ENCODE data around the gene IFIH1.

Gene IFIH1

DNA sequence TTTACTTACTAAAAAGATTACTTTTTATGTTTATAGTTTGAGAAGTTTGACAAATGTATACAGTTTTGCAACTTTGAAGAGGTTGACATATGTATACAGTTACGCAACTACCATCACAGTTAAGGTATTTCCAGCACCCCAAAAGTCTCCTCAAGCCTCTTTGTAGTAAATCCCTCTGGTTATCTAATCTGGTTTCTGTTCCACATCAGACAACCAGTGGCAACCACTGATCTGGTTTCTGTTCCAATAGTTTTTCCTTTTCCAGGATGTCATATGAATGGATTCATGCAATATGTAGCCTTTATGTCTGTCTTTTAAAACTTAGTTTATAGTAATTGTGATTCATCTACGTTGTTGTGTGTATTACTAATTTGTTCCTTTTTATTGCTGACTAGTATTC, 23.5 kb downstream of the IFIH1 start:
- Mint-ChIP-seq H3K27me3 (no peaks in the 10 kb centered on the region), H3K4me3 (no peak overlapping the region), H3K36me3 (peaks cover 10% of the 10 kb centered on the region)

DNA sequence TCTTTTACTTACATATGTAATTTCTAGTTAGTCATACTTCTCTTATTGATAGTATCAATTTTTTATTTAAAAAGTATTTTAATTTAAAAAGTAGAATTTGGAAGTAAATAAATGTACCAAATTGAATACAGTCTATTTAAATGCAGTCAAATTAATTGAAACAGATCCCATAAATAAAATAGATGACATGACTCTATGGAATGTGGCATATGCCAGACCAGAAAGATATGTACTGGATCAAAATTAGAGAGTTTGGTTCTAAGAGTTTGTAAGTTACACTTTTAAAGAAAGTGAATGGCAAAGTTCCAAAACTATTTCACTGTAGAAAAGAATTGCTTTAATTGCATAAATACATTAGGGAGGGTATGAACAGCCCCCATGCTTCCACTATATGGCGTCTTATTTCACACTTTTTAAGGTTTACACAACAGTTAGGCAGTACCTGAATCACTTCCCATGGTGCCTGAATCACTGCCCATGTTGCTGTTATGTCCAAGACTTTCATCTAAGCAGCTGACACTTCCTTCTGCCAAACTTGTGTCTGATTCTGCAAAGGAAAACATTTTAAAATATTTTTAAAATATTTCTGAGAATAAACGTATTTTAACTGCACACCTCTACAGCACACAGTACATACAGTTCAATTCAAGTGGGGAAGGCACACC, 25.2 kb downstream of the IFIH1 start:
- Mint-ChIP-seq H3K36me3 (peaks cover 10% of the 10 kb centered on the region), H3K27ac (no peak overlapping the region), H3K9me3 (ENCODE audit: low read depth) (no peaks in the 10 kb centered on the region), H3K4me1 (ENCODE audit: low read depth) (peaks cover 2% of the 10 kb centered on the region), H3K27me3 (no peaks in the 10 kb centered on the region), H3K4me3 (no peak overlapping the region)

More for the DNA sequence above, 23.5 kb downstream of the IFIH1 start:
- Mint-ChIP-seq H3K27ac (no peak overlapping the region), H3K9me3 (ENCODE audit: low read depth) (no peaks in the 10 kb centered on the region), H3K4me1 (ENCODE audit: low read depth) (peaks cover 2% of the 10 kb centered on the region)

DNA sequence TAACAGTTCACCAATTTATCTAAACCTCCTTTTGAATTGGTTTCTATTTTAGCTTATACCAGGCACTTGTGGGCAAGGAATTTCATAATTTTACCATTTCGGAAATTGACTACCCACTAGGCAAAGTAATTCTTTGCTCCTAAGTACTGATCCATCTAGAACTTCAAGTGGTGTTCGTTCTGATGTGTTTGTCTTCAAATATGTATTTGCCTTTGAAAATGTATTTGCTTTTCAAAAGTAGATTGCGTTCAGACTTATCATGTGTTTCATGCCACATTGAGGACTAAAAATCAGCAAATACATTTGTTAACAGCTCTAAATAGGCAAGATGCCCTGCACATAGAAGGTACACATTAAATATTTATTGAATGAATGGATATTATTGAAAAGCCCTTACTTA, 26.7 kb downstream of the IFIH1 start:
- Mint-ChIP-seq H3K9me3 (ENCODE audit: low read depth) (no peaks in the 10 kb centered on the region), H3K27me3 (no peaks in the 10 kb centered on the region), H3K27ac (no peak overlapping the region), H3K4me3 (no peak overlapping the region), H3K4me1 (ENCODE audit: low read depth) (peaks cover 2% of the 10 kb centered on the region), H3K36me3 (peaks cover 8% of the 10 kb centered on the region)

DNA sequence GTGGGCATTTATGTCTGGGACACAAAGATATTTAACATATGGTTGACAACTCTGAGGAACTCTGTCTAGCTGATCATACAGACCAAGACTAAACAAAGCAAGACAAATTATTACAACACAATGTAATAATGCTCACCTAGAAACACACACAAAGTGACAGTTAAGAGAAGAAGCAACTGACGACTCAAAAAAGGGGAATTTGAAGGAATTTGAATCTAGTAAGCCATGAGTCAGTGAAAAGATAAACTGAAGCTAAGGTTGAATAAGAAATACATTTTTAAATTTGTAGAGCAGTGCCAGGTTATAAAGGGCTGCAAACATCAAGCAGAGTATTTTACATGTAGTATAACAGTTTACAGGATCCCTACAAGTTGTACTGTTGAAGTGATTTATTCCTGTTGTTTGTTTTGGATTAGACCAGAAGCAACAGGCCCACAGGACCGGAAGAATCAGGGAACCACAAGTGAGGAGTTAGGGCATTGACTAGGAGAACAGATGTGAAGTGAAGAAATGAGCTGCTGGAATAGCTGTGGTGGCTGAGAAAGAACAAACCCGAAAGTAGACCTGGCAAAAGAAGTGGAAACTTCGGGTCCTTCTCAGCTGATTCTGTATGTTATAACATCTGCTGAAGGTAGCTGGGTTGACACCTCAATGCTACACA, 35.6 kb downstream of the IFIH1 start:
- H3K27ac Mint-ChIP-seq, result no peak overlapping the region
- peaks cover 17% of the 10 kb centered on the region for H3K36me3 Mint-ChIP-seq
- H3K4me1 Mint-ChIP-seq (ENCODE audit: low read depth), result no peaks in the 10 kb centered on the region
- no peaks in the 10 kb centered on the region for H3K27me3 Mint-ChIP-seq
- H3K9me3 Mint-ChIP-seq (ENCODE audit: low read depth), result no peaks in the 10 kb centered on the region
- H3K4me3 Mint-ChIP-seq, result no peak overlapping the region

DNA sequence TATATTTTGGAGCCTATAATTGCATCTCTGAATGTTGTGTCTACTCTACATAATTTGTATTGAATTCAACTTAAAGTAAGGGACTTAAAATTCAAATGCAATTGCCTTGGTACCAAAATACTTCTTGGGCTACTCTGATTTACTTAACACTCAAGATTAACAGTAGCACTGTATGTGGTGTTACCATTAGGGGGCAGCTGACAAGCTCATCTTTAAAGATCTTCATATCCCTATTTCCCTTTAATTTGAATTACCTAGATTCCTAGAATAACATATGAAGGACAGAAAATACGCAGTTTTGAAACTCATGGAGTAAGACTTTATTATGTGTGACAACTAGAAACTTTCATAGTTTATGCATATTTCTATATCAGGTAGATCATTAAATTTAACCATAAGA, 37.8 kb downstream of the IFIH1 start:
- no peaks in the 10 kb centered on the region for H3K27me3 Mint-ChIP-seq
- H3K4me1 Mint-ChIP-seq (ENCODE audit: low read depth), result no peaks in the 10 kb centered on the region
- H3K9me3 Mint-ChIP-seq (ENCODE audit: low read depth), result no peaks in the 10 kb centered on the region
- no peak overlapping the region for H3K27ac Mint-ChIP-seq
- H3K36me3 Mint-ChIP-seq, result peaks cover 22% of the 10 kb centered on the region
- no peak overlapping the region for H3K4me3 Mint-ChIP-seq

DNA sequence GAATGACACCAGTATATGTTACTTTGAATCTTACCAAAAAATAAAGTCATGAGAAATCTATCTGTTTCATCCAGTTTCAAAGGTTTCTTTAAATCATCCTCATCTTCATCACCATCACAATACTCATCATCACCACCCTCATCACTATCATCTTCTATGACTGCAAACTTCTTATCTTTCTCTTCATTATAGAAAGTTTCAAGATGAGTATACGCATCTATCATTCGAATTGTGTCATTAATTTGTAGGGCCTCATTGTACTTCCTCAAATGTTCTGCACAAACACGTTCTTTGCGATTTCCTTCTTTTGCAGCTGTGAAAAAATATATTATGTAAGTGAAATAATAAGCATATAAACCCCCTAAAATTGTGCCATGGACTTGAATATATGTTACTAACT, 41.1 kb downstream of the IFIH1 start:
- Mint-ChIP-seq H3K9me3 (ENCODE audit: low read depth) (no peaks in the 10 kb centered on the region), H3K4me1 (ENCODE audit: low read depth) (no peaks in the 10 kb centered on the region), H3K4me3 (no peak overlapping the region), H3K27ac (no peak overlapping the region), H3K36me3 (peaks cover 27% of the 10 kb centered on the region), H3K27me3 (no peaks in the 10 kb centered on the region)

DNA sequence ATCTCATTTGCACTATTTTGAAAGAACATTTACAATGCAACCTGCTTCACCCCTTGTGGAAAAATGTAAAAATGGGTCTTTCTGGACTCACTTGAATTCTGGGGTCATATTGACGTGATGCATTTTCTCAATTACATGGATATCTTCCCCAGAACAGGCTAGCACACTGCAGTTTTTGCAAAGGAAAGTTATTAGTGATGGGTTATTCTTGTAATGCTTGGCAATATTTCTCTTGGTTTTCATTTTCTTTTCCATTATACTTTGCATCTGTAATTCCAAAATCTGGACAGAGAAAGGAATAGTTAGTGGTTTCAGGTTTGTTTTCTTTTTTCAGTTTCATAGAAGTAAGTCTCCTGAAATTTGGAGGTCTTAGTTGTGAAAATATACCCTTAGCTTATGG, 50.5 kb downstream of the IFIH1 start:
- Mint-ChIP-seq H3K4me1 (ENCODE audit: low read depth) (no peaks in the 10 kb centered on the region), H3K27ac (no peak overlapping the region), H3K27me3 (no peaks in the 10 kb centered on the region), H3K36me3 (peaks cover 41% of the 10 kb centered on the region), H3K9me3 (ENCODE audit: low read depth) (peaks cover 3% of the 10 kb centered on the region), H3K4me3 (no peak overlapping the region)

DNA sequence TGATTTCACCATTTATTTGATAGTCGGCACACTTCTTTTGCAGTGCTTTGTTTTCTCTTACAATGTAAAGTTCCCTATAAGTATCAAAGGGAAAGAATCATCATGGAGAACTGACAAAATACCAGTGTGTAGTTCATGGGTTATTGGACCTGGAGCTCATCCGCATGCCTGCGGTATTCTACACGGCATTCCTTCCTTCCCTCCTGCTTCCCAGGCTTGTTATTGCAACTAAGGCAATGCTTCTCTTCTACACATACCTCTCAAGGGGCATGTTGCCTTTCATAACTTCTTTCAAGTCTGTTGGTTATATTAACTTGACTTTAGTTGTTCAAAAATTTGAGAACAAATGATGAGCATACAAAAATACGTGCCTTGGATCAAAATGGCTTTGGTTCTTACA, 51.0 kb downstream of the IFIH1 start:
- Mint-ChIP-seq H3K36me3 (peaks cover 40% of the 10 kb centered on the region), H3K4me1 (ENCODE audit: low read depth) (no peaks in the 10 kb centered on the region), H3K27me3 (no peaks in the 10 kb centered on the region), H3K27ac (no peak overlapping the region), H3K9me3 (ENCODE audit: low read depth) (peaks cover 5% of the 10 kb centered on the region), H3K4me3 (no peak overlapping the region)

DNA sequence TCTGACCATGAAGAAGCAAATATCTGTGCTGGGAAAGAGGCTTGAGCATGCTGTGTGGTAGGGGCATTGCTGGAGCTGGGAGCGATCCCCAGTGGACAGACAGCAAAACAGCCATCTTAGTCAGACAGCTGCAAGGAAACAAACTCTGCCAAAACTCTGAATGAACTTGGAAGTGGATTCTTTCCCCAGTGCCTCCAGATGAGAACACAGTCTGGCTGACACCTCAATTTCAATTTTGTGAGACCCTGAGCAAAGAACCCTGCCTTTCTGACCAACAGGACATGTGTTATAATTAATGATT, 52.1 kb downstream of the IFIH1 start:
- H3K36me3 Mint-ChIP-seq, result peaks cover 30% of the 10 kb centered on the region
- peaks cover 7% of the 10 kb centered on the region for H3K4me1 Mint-ChIP-seq (ENCODE audit: low read depth)
- no peak overlapping the region for H3K4me3 Mint-ChIP-seq
- peaks cover 5% of the 10 kb centered on the region for H3K9me3 Mint-ChIP-seq (ENCODE audit: low read depth)
- no peak overlapping the region for H3K27ac Mint-ChIP-seq
- H3K27me3 Mint-ChIP-seq, result no peaks in the 10 kb centered on the region

DNA sequence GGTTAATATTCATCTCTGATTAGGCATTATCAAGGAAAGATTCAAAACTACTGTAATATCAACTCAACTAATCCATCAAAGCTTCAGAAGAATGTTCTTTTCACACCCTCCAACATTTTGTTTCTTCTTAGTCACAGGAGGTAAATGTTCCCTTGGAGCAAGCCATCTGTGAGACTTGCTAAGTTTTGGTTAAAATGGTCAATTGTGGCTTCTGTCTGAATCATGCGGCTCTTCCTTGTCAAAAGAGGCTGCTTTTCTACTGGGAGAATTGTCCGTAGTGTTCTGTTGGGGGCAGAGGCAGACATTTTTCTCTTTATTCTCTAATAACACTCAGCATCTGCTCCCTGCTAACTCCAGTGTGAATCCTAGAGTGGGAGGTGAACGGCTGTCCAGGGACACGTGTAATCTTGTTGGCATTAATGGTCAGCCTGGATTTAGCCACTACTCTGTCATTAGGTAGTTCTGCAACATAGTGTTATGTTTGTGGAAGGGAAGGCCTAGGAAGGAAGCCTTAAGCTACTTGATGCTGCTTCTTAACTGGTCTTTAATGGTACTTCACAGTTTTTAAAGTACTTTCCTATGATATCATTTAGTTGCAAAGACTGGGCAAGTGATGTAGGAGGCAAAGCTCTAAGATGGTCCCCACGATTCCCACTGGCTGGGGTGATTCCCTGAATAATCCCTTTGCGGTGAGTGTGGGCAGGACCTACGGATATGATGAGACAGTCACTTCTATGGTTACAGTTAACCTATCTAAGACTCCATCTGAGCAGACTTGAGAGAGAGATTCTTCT, 52.6 kb downstream of the IFIH1 start:
- Mint-ChIP-seq H3K9me3 (ENCODE audit: low read depth) (peaks cover 5% of the 10 kb centered on the region), H3K27me3 (no peaks in the 10 kb centered on the region), H3K27ac (no peak overlapping the region), H3K36me3 (peaks cover 27% of the 10 kb centered on the region), H3K4me1 (ENCODE audit: low read depth) (peaks cover 12% of the 10 kb centered on the region), H3K4me3 (no peak overlapping the region)

DNA sequence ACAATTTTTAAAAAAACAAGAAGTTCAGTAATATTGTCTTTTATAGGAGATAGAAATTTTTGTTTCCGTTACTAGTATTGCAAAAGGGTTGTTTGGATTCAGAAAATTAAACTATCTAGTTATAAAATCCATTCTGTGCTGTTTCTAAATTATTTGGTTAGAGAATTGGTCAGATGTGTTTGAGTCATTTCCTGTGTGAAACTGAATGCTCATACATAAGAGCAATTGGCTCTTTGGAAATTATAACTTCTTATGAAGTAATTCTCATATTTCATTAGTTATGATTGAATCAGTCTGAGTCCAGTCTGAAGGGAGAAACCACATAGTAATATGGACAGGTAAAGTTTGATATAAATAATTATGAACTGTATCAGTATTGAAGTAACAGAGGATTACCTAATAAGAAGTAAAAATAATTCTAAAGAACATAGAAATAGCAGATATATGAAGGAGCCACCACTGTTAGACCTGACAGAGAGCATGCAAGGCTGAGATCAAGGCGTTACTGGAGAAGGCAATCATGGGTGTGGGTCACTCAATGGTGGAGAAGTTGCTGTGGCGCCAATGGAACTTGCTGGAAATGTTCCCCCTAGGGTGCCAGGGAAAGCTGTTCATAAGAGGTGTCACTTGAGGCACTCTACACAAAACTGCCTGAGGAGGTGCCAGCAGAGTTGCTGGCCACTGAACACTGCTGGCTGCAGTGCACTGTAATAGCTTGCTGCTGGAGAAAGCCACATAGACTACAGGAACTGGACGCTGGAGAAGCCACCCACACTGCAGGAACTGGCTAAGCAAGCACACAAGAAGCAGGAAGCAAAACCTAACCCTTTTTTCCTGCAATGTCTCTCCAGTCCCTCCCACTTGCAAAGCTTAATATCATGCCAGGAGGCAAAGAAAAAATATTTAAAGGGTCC, 57.2 kb downstream of the IFIH1 start:
- peaks cover 13% of the 10 kb centered on the region for H3K36me3 Mint-ChIP-seq
- H3K27ac Mint-ChIP-seq, result peak overlapping the region; percentile 10
- peaks cover 5% of the 10 kb centered on the region for H3K9me3 Mint-ChIP-seq (ENCODE audit: low read depth)
- H3K4me3 Mint-ChIP-seq, result no peak overlapping the region
- H3K27me3 Mint-ChIP-seq, result peaks cover 5% of the 10 kb centered on the region
- H3K4me1 Mint-ChIP-seq (ENCODE audit: low read depth), result peaks cover 12% of the 10 kb centered on the region

DNA sequence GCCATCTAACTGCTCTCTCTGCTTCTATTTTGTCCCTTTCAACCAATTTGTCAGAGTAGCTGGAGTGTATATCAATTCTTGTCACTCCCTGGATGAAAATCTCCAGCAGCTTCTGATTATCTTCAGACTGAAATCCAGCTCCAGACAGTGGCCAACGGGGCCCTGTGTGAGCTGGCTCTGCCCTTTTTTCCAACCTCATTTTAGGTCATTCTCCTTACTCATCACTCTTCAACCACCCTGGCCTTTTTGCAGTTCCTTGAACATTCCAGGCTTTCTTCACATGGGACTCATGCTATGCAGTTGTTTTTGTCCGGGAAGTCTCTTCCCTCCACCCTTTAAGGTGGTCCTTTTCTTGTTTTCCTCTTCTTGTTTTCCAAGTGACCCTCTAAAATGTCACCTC, 59.8 kb downstream of the IFIH1 start:
- Mint-ChIP-seq H3K27me3 (peaks cover 5% of the 10 kb centered on the region), H3K36me3 (no peaks in the 10 kb centered on the region), H3K9me3 (ENCODE audit: low read depth) (peaks cover 5% of the 10 kb centered on the region), H3K27ac (no peak overlapping the region), H3K4me3 (no peak overlapping the region), H3K4me1 (ENCODE audit: low read depth) (peaks cover 12% of the 10 kb centered on the region)

DNA sequence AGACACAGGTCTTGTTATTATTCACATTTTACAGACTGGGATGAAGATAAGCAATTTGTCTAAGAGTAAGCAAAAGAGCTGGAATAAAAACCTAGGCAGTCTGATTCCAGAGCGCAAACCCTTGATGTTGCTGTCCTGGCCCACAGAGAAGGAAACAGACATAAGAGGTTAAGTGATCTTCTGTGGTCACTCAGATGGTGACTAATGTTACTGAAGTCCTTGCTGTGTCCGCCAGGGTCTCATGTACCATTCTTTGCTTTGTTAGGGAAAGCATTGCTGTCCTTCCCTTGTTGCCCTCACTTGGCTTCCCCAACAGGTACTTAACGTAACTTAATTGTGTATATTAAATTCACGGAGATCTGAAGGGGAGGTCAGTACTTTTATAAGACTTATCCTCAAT, 60.3 kb downstream of the IFIH1 start:
- Mint-ChIP-seq H3K4me1 (ENCODE audit: low read depth) (peaks cover 12% of the 10 kb centered on the region), H3K9me3 (ENCODE audit: low read depth) (peaks cover 3% of the 10 kb centered on the region), H3K27me3 (peaks cover 5% of the 10 kb centered on the region), H3K4me3 (no peak overlapping the region), H3K36me3 (no peaks in the 10 kb centered on the region), H3K27ac (no peak overlapping the region)

DNA sequence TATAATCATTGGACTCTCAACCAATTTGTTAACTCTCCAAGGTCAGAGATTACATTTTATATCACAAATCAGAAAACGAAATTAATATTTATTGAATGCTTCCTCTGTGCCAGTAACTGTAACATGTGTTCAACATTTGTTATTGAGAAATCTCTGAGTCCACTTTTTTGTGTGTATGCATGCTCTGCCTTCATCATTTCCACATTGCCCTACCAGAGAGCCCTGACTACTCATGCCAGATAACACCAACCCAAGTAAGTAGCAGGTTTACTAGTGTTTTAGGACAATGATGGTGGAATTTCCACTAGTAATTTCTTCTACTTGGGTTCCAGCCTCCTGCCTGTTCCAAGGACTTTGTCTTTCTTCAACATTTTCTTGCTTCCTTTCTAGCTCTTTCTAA, 61.1 kb downstream of the IFIH1 start:
- Mint-ChIP-seq H3K27ac (no peak overlapping the region), H3K27me3 (peaks cover 5% of the 10 kb centered on the region), H3K4me1 (ENCODE audit: low read depth) (peaks cover 12% of the 10 kb centered on the region), H3K4me3 (no peak overlapping the region), H3K9me3 (ENCODE audit: low read depth) (no peaks in the 10 kb centered on the region), H3K36me3 (no peaks in the 10 kb centered on the region)

DNA sequence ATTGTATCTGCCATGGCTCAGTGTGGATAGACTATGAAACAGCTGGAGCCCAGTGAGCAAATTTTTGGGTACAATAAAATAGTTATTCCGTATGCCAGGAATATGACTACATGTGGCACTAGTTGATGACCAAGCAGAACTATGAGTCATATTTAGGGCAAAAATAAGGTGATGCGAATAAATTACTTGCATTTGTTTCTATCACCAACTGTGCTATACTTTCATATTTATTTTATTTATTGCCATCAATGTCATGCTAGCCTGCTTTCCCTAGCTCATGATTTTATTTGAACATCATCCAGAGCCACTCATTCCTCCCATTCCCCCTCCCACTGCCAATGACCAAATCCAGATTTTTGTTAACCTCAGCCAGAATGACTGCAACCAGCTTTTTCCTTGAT, 61.9 kb downstream of the IFIH1 start:
- Mint-ChIP-seq H3K27ac (no peak overlapping the region), H3K36me3 (no peaks in the 10 kb centered on the region), H3K27me3 (peaks cover 5% of the 10 kb centered on the region), H3K9me3 (ENCODE audit: low read depth) (no peaks in the 10 kb centered on the region), H3K4me3 (no peak overlapping the region), H3K4me1 (ENCODE audit: low read depth) (peaks cover 7% of the 10 kb centered on the region)

All from activated naive CD8-positive, alpha-beta T cell (primary cell).